Measurements from ENCODE around the gene GASK1A. TPM values are rescaled to one million over a fixed set of nuclear protein-coding genes. Genes with fewer than 3 reads are reported as not detected.

Gene GASK1A
- total RNA-seq, 1 experiment from 2014 or later, result not detected

- ChIA-PET CTCF (no interaction called here), POLR2A (no interaction called here)
- BruUV-seq (replicated peaks), result no TSS peak
- in situ Hi-C loops (cut with HindIII; ENCODE audit: low pct_unique_long_range_greater_than_20kb, low sequenced_read_pairs) (no loop called here), intact Hi-C loops (cut with micrococcal nuclease; ENCODE audit: unreplicated experiment) (no loop called here)
- peak; percentile 12 for DNase-seq (ENCODE audit: low read depth, low spot score)
- ATAC-seq, result peak; percentile 99
- no peak for TF ChIP-seq TCF7L2 (IDR thresholded peaks at IDR 0.05; ENCODE audit: low read depth, low read length)
- TF ChIP-seq CTCF (IDR thresholded peaks at IDR 0.05), result no peak
- no peak for TF ChIP-seq SIN3A (IDR thresholded peaks at IDR 0.05; ENCODE audit: borderline replicate concordance, insufficient read depth, low read depth, low read length)
- TF ChIP-seq REST (IDR thresholded peaks at IDR 0.05; ENCODE audit: insufficient read depth in 1 of 2, low read depth in 2 of 2, low read length in 1 of 2), result no peak
- TF ChIP-seq POLR2AphosphoS5 (IDR thresholded peaks at IDR 0.05; ENCODE audit: low read depth, low read length), result no peak
- no peaks in the 10 kb centered on the region for H3K9me3 ChIP-seq (ENCODE audit: control insufficient read depth, insufficient read depth, low read depth, low read length)
- H3K4me3 ChIP-seq (ENCODE audit: low read depth in 2 of 2, low read length in 2 of 2), result peak within 1 kb of the TSS; percentile 58 to 68
- no peaks in the 10 kb centered on the region for H3K36me3 ChIP-seq (ENCODE audit: control insufficient read depth, insufficient read depth, low read length)
- no peak within 1 kb of the TSS for H3K27ac ChIP-seq (ENCODE audit: low read length)
- H3K27me3 ChIP-seq (ENCODE audit: control insufficient read depth, insufficient read depth, low read length), result no peaks in the 10 kb centered on the region
- peaks cover 3% of the 10 kb centered on the region; the same call in 1 of the 2 replicates for H3K4me1 ChIP-seq (ENCODE audit: control insufficient read depth, insufficient read depth, low read length)
Observed at GRCh38 chr3:43105596-43106292, 126.6 kb downstream of the GASK1A start, which contains the start of gene POMGNT2. Gene POMGNT2, minus strand, starts transcription at chr3:43106079. Its CDS starts 24,648 bp downstream, at chr3:43081431.

- intact Hi-C loops (cut with micrococcal nuclease; ENCODE audit: unreplicated experiment) (no loop called here), in situ Hi-C loops (cut with HindIII; ENCODE audit: low pct_unique_long_range_greater_than_20kb, low sequenced_read_pairs) (no loop called here)
Observed at GRCh38 chr3:43106293-43106628, 127.2 kb downstream of the GASK1A start.

More at GRCh38 chr3:43106293-43106628, 127.2 kb downstream of the GASK1A start:
- Histone ChIP-seq H3K27ac (ENCODE audit: low read length) (no peak overlapping the region), H3K36me3 (ENCODE audit: control insufficient read depth, insufficient read depth, low read length) (no peaks in the 10 kb centered on the region), H3K4me1 (ENCODE audit: control insufficient read depth, insufficient read depth, low read length) (peaks cover 3% of the 10 kb centered on the region; the same call in 1 of the 2 replicates), H3K4me3 (ENCODE audit: low read depth in 2 of 2, low read length in 2 of 2) (peak overlapping the region; percentile 58 to 68), H3K27me3 (ENCODE audit: control insufficient read depth, insufficient read depth, low read length) (no peaks in the 10 kb centered on the region), H3K9me3 (ENCODE audit: control insufficient read depth, insufficient read depth, low read depth, low read length) (no peaks in the 10 kb centered on the region)
- ChIA-PET CTCF (no interaction called here), POLR2A (no interaction called here)
- ATAC-seq (peak; percentile 26; the same call in 1 of the 2 replicates), DNase-seq (ENCODE audit: low read depth, low spot score) (no peak)
- TF ChIP-seq TCF7L2 (IDR thresholded peaks at IDR 0.05; ENCODE audit: low read depth, low read length) (no peak), POLR2AphosphoS5 (IDR thresholded peaks at IDR 0.05; ENCODE audit: low read depth, low read length) (no peak), SIN3A (IDR thresholded peaks at IDR 0.05; ENCODE audit: borderline replicate concordance, insufficient read depth, low read depth, low read length) (no peak), CTCF (IDR thresholded peaks at IDR 0.05) (no peak), REST (IDR thresholded peaks at IDR 0.05; ENCODE audit: insufficient read depth in 1 of 2, low read depth in 2 of 2, low read length in 1 of 2) (no peak)
- no TSS peak for BruUV-seq (replicated peaks)
